Activated CD4-positive, alpha-beta T cell treated with anti-CD3 and anti-CD28 coated beads, Interleukin-2, amount 50 U/mL, for 4 hours (primary cell): Measurements from ENCODE around the gene SAP25.

Source experiments
- DNase-seq, 2 experiments: peaks; one replicate each; pipeline ENCODE4 v3.0.0-alpha.2; 2020

Gene SAP25

GRCh38 chr7:100573691-100574361, at the start of gene SAP25:
Gene SAP25, minus strand, starts transcription at chr7:100573900. Its CDS starts 158 bp downstream, at chr7:100573742.
- no peak for DNase-seq

GRCh38 chr7:100621554-100621953, 47.9 kb upstream of the SAP25 start:
- DNase-seq = no peak

GRCh38 chr7:100620804-100621203, 47.1 kb upstream of the SAP25 start:
- no peak for DNase-seq

- no peak for DNase-seq
Measured at GRCh38 chr7:100620239-100620638, 46.5 kb upstream of the SAP25 start.

GRCh38 chr7:100614308-100614861, 40.7 kb upstream of the SAP25 start:
- DNase-seq = no peak

- no peak for DNase-seq
Measured at GRCh38 chr7:100613412-100614175, 39.9 kb upstream of the SAP25 start.

- no peak for DNase-seq
Measured at GRCh38 chr7:100612730-100613390, 39.2 kb upstream of the SAP25 start.

- peak; percentile 96 to 97 for DNase-seq
Measured at GRCh38 chr7:100611983-100612729, 38.5 kb upstream of the SAP25 start, which contains the start of gene MOSPD3. Gene MOSPD3, plus strand, starts transcription at chr7:100612540. Its CDS starts 252 bp downstream, at chr7:100612792.

- no peak for DNase-seq
Measured at GRCh38 chr7:100609958-100610357, 36.3 kb upstream of the SAP25 start.

- no peak for DNase-seq
Measured at GRCh38 chr7:100607111-100607510, 33.4 kb upstream of the SAP25 start.

- no peak for DNase-seq
Measured at GRCh38 chr7:100606313-100606712, 32.6 kb upstream of the SAP25 start.

- DNase-seq = no peak
Measured at GRCh38 chr7:100604976-100605911, 31.5 kb upstream of the SAP25 start.

GRCh38 chr7:100604028-100604975, 30.6 kb upstream of the SAP25 start:
- DNase-seq = peak; percentile 51 to 53

- DNase-seq = no peak
Measured at GRCh38 chr7:100603726-100604027, 30.0 kb upstream of the SAP25 start.

- DNase-seq = no peak
Measured at GRCh38 chr7:100602889-100603725, 29.4 kb upstream of the SAP25 start.

- no peak for DNase-seq
Measured at GRCh38 chr7:100600730-100601038, 27.0 kb upstream of the SAP25 start.

- no peak for DNase-seq
Measured at GRCh38 chr7:100599911-100600729, 26.4 kb upstream of the SAP25 start.

GRCh38 chr7:100598425-100598824, 24.7 kb upstream of the SAP25 start:
- no peak for DNase-seq

- no peak for DNase-seq
Measured at GRCh38 chr7:100595188-100595587, 21.5 kb upstream of the SAP25 start.
